Natural killer cell treated with Interleukin-12 subunit alpha and Interleukin-12 subunit beta and Interleukin-15 and Interleukin-18, amount 100 ng/mL, for 72 hours (primary cell): ENCODE results near the gene MRPS2. TPM values are rescaled to one million over a fixed set of nuclear protein-coding genes. Genes with fewer than 3 reads are reported as not detected.
"Not testable (repeated sequence)": the region's sequence is repeated elsewhere in the genome, so short reads cannot be mapped to it uniquely, and the experiment has no call there.

Source experiments
- ATAC-seq, 2 donors: fragments of 150-1000 bp; cut with Tn5 transposase in 1 of 2; sonication (Bioruptor Pico), chemical (Tn5 transposase) in 1 of 2; 2 replicates each; pipeline ENCODE4 v1.10.0; 2021
- DNase-seq: peaks from one replicate; pipeline ENCODE4 v3.0.0; 2022; ENCODE audit warnings: low spot score
- H3K27ac Mint-ChIP-seq, 2 donors: 1 replicate in 1 of 2; 2 replicates in 1 of 2; pipeline ENCODE4 v1.8.0; 2022; ENCODE audit warnings: mixed read lengths in 2 of 2, mild to moderate bottlenecking in 1 of 2, moderate library complexity in 1 of 2
- H3K27me3 Mint-ChIP-seq, 2 donors: 1 replicate in 1 of 2; 2 replicates in 1 of 2; pipeline ENCODE4 v1.8.0; 2022; ENCODE audit warnings: mixed read lengths in 2 of 2
- H3K36me3 Mint-ChIP-seq: one replicate; pipeline ENCODE4 v1.8.0; 2022; ENCODE audit warnings: mixed read lengths
- H3K4me1 Mint-ChIP-seq, 2 donors: 1 replicate in 1 of 2; 2 replicates in 1 of 2; pipeline ENCODE4 v1.8.0; 2022; ENCODE audit warnings: low read depth in 2 of 2, mixed read lengths in 2 of 2, mild to moderate bottlenecking in 1 of 2
- H3K4me3 Mint-ChIP-seq: one replicate; pipeline ENCODE4 v1.8.0; 2022; ENCODE audit warnings: mixed read lengths
- H3K9me3 Mint-ChIP-seq: 2 replicates; pipeline ENCODE4 v1.8.0; 2022; ENCODE audit warnings: mixed read lengths
- total RNA-seq, 2 donors: library from RNA; stranded (reverse); gene quantifications; one replicate each; pipeline ENCODE4 v1.2.3, GENCODE V29; 2022

MRPS2 gene
- total RNA-seq, 2 donors from 2014 or later, result 38.2 to 78.3 TPM

DNA sequence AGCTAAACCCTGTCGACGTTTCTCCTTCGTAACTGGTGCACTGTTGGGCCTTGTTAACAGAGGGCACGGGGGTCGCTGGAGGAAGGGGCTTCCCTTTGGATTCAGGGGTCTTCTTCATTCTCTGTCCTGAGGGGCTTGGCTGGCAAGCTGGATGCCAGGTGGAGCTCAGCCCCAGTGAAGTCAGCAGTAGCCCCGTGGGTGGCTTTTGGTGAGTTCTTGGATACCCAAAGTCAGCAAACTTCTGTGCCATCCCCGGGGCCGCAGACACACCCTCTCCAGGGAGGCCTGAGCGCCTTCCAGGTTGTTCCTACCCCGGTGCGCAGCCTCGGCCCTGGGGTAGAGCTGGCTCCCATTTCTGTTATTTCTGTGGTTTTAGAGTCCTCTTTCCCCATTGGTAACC, 33.2 kb downstream of the MRPS2 start:
- Mint-ChIP-seq H3K27ac (no peak overlapping the region), H3K9me3 (no peaks in the 10 kb centered on the region), H3K27me3 (peaks cover 22 to 26% of the 10 kb centered on the region in 2 donors), H3K4me3 (no peak overlapping the region), H3K36me3 (no peaks in the 10 kb centered on the region), H3K4me1 (peaks cover 0 to 13% of the 10 kb centered on the region in 2 donors)
- ATAC-seq (peak in 1 of 2 donors; percentile 8), DNase-seq (no peak)

DNA sequence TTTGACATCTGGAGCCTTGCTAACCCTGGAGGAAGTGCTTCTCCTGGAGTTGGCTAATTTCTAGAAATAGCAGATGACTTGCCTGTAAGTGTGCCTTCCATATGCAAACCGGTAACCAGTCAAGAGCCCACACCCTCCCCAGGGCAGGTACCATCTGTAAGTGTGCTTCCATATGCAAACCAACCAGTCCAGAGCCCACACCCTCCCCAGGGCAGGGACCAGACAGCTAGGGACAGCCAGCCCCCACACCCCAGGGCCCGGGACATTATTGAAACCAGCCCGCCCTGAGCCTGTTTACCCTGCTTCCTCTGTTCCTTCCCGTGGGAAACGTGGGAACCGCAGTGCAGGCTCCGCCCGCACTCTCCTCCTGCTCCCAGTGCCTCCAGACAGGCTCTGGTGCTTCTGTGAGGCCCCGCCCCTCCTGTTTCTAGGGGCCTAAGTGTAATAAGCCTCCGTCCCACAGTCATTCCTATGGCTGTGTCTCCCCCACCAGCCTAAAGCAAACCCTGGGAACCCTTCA, 33.8 kb downstream of the MRPS2 start:
- not testable (repeated sequence) for H3K4me3 Mint-ChIP-seq, H3K27ac Mint-ChIP-seq, H3K9me3 Mint-ChIP-seq, H3K36me3 Mint-ChIP-seq, DNase-seq
- peak; percentile 31 to 52 for ATAC-seq
- Mint-ChIP-seq H3K27me3 (peaks cover 23 to 31% of the 10 kb centered on the region in 2 donors), H3K4me1 (peaks cover 0 to 10% of the 10 kb centered on the region in 2 donors)

DNA sequence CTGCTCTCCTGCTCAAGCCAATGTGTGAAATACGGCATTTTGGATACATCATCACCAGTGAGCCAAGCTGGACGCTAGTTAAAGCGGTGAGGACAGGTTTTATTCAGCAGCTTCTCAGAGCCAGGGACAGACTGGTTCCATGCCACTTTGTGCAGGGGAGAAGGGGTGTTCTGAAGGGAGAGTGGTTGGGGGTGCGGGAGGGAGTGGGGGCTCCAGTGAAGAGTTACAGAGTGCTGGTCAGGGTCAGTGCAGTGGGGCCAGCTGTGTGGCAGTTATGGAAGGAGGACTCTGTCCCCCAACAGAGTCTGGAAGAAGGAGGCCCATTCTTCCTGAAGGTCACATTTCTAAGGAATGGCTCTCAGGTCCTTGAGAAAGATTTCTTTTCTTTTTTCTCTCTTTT, 34.3 kb downstream of the MRPS2 start:
- not testable (repeated sequence) for ATAC-seq, H3K36me3 Mint-ChIP-seq, H3K4me3 Mint-ChIP-seq, H3K9me3 Mint-ChIP-seq, H3K27ac Mint-ChIP-seq, H3K4me1 Mint-ChIP-seq, DNase-seq
- H3K27me3 Mint-ChIP-seq, result peaks cover 26 to 37% of the 10 kb centered on the region in 2 donors

DNA sequence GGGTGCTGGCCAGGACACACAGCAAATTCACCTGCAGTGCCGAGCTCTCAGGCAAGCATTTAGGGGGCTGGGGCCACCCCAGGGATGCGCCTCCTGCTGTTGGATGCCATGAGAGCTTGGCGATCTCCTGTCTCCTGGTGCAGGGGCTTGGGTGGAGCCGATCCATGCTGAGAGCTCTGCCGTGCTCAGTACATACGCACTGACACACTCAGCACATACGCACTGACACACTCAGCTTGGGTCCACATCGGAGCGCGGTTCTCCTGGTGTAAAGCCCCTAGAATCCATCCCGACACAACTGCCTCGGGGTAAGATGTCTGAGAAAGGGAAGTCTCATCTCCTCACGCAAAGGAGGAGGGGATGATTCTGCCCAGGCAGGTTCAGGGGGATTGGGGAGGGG, 35.1 kb downstream of the MRPS2 start:
- not testable (repeated sequence) for DNase-seq, H3K36me3 Mint-ChIP-seq, H3K4me3 Mint-ChIP-seq, H3K27ac Mint-ChIP-seq, H3K4me1 Mint-ChIP-seq, ATAC-seq, H3K9me3 Mint-ChIP-seq
- peaks cover 33 to 38% of the 10 kb centered on the region in 2 donors for H3K27me3 Mint-ChIP-seq

DNA sequence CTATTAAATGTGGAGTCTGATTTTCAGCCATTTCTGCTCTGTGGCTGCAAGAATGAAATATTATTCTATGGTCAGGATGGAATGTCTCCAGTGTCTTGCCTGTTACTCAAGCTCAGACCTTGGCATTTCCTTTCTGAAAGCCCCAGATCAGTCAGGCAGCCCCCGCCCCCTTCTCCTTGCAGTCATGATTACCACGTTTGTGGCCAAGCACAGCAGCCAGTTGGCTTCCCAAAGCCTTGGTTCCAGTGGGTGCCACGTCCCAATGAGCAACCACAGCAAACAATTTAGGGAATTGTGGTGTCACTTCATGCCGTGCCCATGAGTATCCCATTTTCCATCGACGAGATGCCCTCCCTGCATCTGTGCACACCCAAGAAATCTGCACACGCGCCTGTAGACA, 35.7 kb downstream of the MRPS2 start:
- Mint-ChIP-seq H3K27me3 (peaks cover 33 to 37% of the 10 kb centered on the region in 2 donors), H3K36me3 (no peaks in the 10 kb centered on the region), H3K4me3 (no peak overlapping the region), H3K9me3 (no peaks in the 10 kb centered on the region), H3K4me1 (no peaks in the 10 kb centered on the region), H3K27ac (no peak overlapping the region)
- DNase-seq (no peak), ATAC-seq (peak in 1 of 2 donors; percentile 29)

DNA sequence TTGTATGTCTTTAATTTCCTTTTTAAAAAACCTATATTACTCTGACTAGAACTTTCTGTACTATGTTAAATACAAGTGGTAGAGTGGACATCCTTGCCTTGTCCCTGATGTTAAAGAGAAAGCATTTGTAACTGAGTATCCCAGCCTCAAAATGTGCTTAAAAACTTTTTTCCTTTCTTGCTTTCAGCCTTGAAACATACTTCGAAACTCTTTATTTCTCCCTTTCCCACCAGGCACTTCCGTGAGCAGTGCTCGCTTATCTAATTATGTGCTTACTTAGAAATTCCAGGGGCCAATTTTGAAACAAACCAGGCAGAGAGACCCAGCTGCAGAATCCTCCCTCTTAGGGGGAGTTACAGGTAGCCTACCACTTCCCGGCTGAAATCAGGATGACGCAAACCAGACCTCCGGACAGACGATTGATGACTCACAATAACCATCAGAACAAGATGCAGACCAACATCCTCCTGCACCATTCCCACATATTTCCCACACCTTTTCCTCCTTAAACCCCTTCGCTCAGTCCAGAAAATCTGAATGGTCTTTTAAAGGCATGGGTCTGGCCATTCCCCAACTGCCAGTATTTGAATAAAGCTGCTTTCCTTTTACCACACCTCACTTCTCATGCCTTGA, 42.9 kb downstream of the MRPS2 start:
- H3K36me3 Mint-ChIP-seq, H3K27ac Mint-ChIP-seq, DNase-seq, H3K4me1 Mint-ChIP-seq, H3K4me3 Mint-ChIP-seq, H3K9me3 Mint-ChIP-seq, ATAC-seq: not testable (repeated sequence)
- peaks cover 24 to 32% of the 10 kb centered on the region in 2 donors for H3K27me3 Mint-ChIP-seq

DNA sequence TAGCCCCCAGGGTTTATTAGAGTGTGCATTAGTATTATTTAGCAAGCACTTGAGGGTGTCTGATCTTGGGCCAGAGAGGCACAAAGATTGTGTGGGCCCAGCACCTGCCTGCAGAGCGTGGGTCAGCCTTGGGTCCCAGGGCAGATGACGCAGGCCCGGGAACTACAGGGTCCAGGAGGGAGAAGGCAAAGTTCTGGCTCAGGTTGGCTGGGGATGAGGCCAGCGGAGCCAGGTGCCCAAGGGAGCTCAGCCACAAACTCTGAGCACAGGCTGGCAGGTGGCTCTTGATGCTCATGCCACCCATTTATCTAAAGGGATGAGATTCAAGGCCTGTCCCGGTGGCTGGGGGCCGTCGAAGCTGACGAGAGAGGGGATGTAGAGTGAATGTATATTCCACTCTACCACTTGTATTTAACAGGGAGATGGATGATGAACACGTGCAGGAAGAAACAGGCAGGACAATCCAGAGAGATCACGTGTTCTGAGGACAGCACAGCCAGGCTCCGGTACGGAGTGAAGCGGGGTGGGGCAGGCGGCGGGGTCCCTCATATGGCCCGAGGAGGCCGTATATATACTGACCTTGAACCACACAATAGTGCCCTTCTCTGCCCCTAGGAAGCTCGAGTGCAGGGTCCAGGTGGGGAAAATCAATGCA, 44.6 kb downstream of the MRPS2 start:
- no peak for DNase-seq
- no peak overlapping the region for H3K27ac Mint-ChIP-seq
- ATAC-seq, result peak in 1 of 2 donors; percentile 3
- H3K4me3 Mint-ChIP-seq, result no peak overlapping the region
- no peaks in the 10 kb centered on the region for H3K4me1 Mint-ChIP-seq
- no peaks in the 10 kb centered on the region for H3K9me3 Mint-ChIP-seq
- peaks cover 14 to 15% of the 10 kb centered on the region in 2 donors for H3K27me3 Mint-ChIP-seq
- no peaks in the 10 kb centered on the region for H3K36me3 Mint-ChIP-seq

DNA sequence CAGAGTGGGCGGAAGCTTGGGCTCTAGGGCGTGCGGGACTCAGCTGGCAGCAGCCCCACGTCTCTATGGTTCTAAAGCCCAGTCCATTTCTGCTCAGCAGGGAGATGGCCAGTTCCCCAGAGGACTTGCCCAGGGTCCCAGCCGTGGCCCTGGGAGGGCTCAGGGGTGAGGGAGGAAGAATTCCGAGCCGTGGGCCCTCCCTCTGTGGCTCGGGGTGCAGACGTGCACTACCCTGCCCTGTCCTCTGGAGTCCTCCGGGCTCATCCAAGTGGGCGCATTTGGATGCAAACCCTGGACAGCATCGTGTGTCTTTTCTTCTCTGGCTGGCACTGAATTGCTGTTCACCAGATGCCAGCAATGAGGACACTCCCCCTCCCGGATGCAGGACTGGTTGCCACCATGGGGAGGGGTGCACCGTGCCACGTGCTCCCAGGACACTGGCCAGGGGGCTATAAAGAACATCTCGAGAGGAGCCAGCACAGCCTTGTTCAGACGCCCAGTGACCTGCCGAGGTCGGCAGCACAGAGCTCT, 45.2 kb downstream of the MRPS2 start, which contains the start of gene OBP2A:
OBP2A (plus strand) TSS at position 481 of the 531 bp plus-strand sequence. CDS start 55 bp downstream, outside the sequence.
- not testable (repeated sequence) for DNase-seq, H3K36me3 Mint-ChIP-seq, H3K27ac Mint-ChIP-seq

DNA sequence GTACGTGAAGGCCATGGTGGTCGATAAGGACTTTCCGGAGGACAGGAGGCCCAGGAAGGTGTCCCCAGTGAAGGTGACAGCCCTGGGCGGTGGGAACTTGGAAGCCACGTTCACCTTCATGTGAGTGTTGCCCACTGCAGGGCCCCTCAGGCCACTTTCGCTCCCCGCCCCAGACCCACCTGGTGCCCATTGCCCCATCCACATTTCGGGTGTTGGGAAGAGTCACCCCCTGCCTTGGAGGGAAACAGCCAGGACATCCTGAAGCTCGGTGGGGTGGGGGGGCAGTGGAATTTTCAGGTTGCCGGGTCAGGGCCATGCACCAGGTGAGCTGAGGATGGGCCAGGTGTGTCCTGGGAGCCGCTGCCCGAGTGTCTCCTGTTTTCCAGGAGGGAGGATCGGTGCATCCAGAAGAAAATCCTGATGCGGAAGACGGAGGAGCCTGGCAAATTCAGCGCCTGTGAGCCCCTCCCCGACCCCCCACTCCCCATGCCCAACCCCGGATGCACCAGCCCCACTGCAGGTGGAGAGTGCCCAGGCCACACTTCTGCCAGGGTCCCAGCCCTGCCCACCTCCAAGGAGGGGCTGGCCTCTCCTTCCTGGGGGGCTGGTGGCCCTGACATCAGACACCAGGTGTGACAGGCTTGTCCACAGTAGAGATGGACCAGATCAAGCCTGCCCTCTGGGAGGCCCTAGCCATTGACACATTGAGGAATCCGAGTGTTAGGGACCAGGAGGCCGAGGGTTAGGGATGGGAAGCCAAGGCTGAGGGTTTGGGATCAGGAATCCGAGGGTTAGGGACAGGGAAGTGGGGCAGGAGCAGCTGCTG, 46.5 kb downstream of the MRPS2 start:
- ATAC-seq, H3K27ac Mint-ChIP-seq, H3K36me3 Mint-ChIP-seq, H3K4me3 Mint-ChIP-seq, H3K9me3 Mint-ChIP-seq, DNase-seq, H3K4me1 Mint-ChIP-seq: not testable (repeated sequence)
- H3K27me3 Mint-ChIP-seq, result peaks cover 8 to 12% of the 10 kb centered on the region in 2 donors

More for the DNA sequence above, 45.2 kb downstream of the MRPS2 start, which contains the start of gene OBP2A:
- not testable (repeated sequence) for H3K4me1 Mint-ChIP-seq, H3K9me3 Mint-ChIP-seq, H3K4me3 Mint-ChIP-seq
- peaks cover 10 to 12% of the 10 kb centered on the region in 2 donors for H3K27me3 Mint-ChIP-seq
- ATAC-seq, result peak; percentile 2 to 37

DNA sequence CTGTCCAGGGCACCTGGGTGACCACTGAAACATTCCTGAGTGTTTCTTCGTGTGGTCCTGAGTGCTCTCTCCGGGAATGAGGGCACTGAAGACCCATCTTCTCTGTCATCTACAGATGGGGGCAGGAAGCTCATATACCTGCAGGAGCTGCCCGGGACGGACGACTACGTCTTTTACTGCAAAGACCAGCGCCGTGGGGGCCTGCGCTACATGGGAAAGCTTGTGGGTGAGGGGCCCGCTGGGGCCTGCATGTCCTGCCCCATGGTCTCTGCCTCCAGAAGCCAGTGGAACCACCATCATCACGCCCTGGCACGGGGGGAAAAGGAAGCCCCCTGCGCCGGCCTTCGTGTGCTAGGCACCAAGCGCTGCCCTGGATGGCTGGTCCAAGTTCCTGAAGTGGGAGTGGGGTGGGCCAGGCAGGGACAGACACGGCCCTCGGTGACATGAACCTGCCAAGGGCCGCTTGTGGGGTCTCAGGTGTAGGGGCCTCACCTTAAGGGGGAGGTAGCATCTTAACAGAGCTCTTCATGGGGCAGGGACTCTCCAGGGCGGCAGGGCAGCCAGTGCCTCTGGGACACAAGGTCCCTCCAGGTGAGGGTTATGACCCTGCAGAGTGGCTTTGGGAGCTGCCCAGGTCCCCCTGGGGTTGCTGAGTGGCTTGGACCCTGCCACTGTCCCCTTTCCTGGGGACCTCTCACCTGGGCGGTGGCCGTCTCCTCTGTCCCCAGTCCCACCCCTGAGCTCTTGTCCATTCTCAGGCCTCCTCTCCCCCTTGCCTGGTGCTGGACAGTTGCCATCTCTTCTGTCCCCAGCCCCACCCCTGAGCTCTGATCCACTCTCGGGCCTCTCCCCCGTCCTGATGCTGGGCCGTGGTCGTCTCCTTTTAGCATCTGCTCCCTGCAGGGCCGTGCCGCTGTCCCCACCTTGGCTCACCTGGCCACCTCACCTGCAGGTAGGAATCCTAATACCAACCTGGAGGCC, 47.6 kb downstream of the MRPS2 start:
- Mint-ChIP-seq H3K4me3 (no peak overlapping the region), H3K27me3 (peaks cover 5 to 10% of the 10 kb centered on the region in 2 donors), H3K4me1 (no peaks in the 10 kb centered on the region), H3K36me3 (no peaks in the 10 kb centered on the region), H3K9me3 (no peaks in the 10 kb centered on the region), H3K27ac (no peak overlapping the region)
- ATAC-seq (no peak), DNase-seq (no peak)

DNA sequence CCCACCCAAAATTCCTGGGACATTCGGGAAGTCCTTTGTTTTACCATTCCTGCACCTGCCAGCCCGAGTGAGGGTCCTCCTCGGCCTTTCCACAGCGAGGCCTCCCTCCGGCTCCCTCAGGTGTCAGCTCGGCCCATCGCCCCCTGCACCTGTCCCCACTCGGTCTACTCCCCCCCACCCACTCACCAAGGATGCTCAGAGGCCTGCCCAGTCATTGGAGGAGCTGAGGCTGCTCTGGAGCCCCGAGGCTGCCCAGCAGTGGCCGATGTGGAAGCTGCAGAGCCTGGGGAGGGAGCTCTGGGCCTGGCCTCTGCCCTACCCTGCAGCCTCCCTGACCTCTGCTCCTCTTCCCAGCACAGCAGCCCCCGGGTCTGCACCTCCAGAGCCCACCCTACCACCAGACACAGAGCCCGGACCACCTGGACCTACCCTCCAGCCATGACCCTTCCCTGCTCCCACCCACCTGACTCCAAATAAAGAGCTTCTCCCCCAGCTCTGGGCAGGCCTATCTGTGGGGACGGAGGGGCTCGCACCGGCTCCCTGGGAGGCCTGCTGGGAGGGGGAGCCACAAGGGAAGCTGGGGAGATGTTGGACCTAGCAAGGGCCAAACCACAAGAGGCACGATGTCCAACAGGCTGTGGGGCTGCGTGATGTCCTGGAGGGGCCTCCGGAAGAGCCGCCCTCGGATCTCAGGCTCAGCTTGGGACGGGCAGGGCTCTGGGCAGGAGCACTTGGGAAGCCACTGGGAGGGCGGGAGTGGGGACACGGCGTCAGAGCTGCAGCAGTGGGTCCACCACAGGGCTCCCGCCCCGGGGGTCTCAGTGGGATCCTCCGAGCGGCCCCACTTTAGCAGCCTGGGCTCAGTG, 49.2 kb downstream of the MRPS2 start:
- ATAC-seq, H3K9me3 Mint-ChIP-seq, H3K27me3 Mint-ChIP-seq, DNase-seq, H3K27ac Mint-ChIP-seq, H3K36me3 Mint-ChIP-seq, H3K4me3 Mint-ChIP-seq, H3K4me1 Mint-ChIP-seq: not testable (repeated sequence)

DNA sequence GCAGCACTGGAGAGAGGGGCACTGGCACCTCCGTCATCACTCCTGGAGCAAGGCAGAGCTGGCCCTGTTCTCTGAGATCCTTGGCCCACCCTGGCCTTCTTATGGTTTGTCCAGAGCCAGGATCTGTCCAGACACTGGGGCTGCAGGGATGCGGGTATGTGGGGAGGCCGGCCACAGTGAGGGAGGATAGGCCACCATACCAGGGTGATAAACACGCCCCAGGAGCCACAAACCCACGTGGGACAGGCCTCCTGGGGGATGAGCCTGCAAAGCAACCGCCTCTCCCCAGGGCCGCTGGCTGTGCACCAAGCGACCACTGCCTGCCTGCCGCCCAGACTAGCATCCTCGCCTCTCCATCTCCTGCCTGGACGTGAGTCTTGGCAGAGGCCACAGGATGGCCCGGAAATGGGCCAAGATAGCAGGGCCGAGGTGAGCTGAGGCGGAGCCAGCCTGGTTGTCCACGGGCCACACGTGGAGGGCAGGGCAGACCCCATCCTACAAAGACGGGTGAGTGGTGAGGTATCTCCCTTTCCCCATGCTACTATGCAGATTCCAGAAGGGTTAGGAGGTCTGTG, 49.9 kb downstream of the MRPS2 start:
- H3K9me3 Mint-ChIP-seq, result no peaks in the 10 kb centered on the region
- H3K4me3 Mint-ChIP-seq, result no peak overlapping the region
- H3K4me1 Mint-ChIP-seq, result no peaks in the 10 kb centered on the region
- H3K27me3 Mint-ChIP-seq, result no peaks in the 10 kb centered on the region
- H3K27ac Mint-ChIP-seq, result no peak overlapping the region
- H3K36me3 Mint-ChIP-seq, result no peaks in the 10 kb centered on the region
- DNase-seq, result no peak
- ATAC-seq, result no peak
